ENCODE measurements around the gene ME3. TPM values are rescaled to one million over a fixed set of nuclear protein-coding genes. Genes with fewer than 3 reads are reported as not detected.

ME3 gene
- polyA plus RNA-seq (ENCODE audit: insufficient read length in 4 of 4), result 10 to 100 TPM; 29.0 to 36.4 (median 32.3) TPM

GRCh38 chr11:86672007-86672621 is at the start of gene ME3:
TSS of gene ME3 (minus strand) at chr11:86672616.
- DNase-seq (ENCODE audit: low read depth in 4 of 4, low spot score in 2 of 4), result peak; percentile 37 to 67 (median 49)

- no peak for DNase-seq (ENCODE audit: low read depth in 4 of 4, low spot score in 2 of 4)
Measured at GRCh38 chr11:86722006-86722405, 49.6 kb upstream of the ME3 start.

GRCh38 chr11:86720546-86720945 is 48.1 kb upstream of the ME3 start:
- DNase-seq (ENCODE audit: low read depth in 4 of 4, low spot score in 2 of 4), result no peak

- no peak for DNase-seq (ENCODE audit: low read depth in 4 of 4, low spot score in 2 of 4)
Measured at GRCh38 chr11:86719781-86720463, 47.5 kb upstream of the ME3 start.

GRCh38 chr11:86718999-86719398 is 46.6 kb upstream of the ME3 start:
- no peak for DNase-seq (ENCODE audit: low read depth in 4 of 4, low spot score in 2 of 4)

GRCh38 chr11:86718521-86718920 is 46.1 kb upstream of the ME3 start:
- no peak for DNase-seq (ENCODE audit: low read depth in 4 of 4, low spot score in 2 of 4)

GRCh38 chr11:86717817-86718501 is 45.5 kb upstream of the ME3 start:
- no peak for DNase-seq (ENCODE audit: low read depth in 4 of 4, low spot score in 2 of 4)

- no peak for DNase-seq (ENCODE audit: low read depth in 4 of 4, low spot score in 2 of 4)
Measured at GRCh38 chr11:86715611-86716010, 43.2 kb upstream of the ME3 start.

- DNase-seq (ENCODE audit: low read depth in 4 of 4, low spot score in 2 of 4), result no peak
Measured at GRCh38 chr11:86713552-86713951, 41.1 kb upstream of the ME3 start.

- DNase-seq (ENCODE audit: low read depth in 4 of 4, low spot score in 2 of 4), result no peak
Measured at GRCh38 chr11:86710936-86711335, 38.5 kb upstream of the ME3 start.

GRCh38 chr11:86708669-86709068 is 36.3 kb upstream of the ME3 start:
- no peak for DNase-seq (ENCODE audit: low read depth in 4 of 4, low spot score in 2 of 4)

GRCh38 chr11:86706338-86707131 is 34.1 kb upstream of the ME3 start:
- DNase-seq (ENCODE audit: low read depth in 4 of 4, low spot score in 2 of 4), result no peak

GRCh38 chr11:86704710-86705109 is 32.3 kb upstream of the ME3 start:
- no peak for DNase-seq (ENCODE audit: low read depth in 4 of 4, low spot score in 2 of 4)

GRCh38 chr11:86703987-86704386 is 31.6 kb upstream of the ME3 start:
- DNase-seq (ENCODE audit: low read depth in 4 of 4, low spot score in 2 of 4), result no peak

GRCh38 chr11:86702220-86702983 is 30.0 kb upstream of the ME3 start:
- DNase-seq (ENCODE audit: low read depth in 4 of 4, low spot score in 2 of 4), result no peak

GRCh38 chr11:86699040-86699791 is 26.8 kb upstream of the ME3 start:
- no peak for DNase-seq (ENCODE audit: low read depth in 4 of 4, low spot score in 2 of 4)

- no peak for DNase-seq (ENCODE audit: low read depth in 4 of 4, low spot score in 2 of 4)
Measured at GRCh38 chr11:86698639-86699038, 26.2 kb upstream of the ME3 start.

- no peak for DNase-seq (ENCODE audit: low read depth in 4 of 4, low spot score in 2 of 4)
Measured at GRCh38 chr11:86696451-86696850, 24.0 kb upstream of the ME3 start.

GRCh38 chr11:86696004-86696403 is 23.6 kb upstream of the ME3 start:
- no peak for DNase-seq (ENCODE audit: low read depth in 4 of 4, low spot score in 2 of 4)

GRCh38 chr11:86695373-86695772 is 23.0 kb upstream of the ME3 start:
- no peak for DNase-seq (ENCODE audit: low read depth in 4 of 4, low spot score in 2 of 4)
